ENCODE measurements around the gene CALR.
A peak's percentile ranks its signal among the peaks of the same experiment; 100 is the strongest.

CALR gene

DNA sequence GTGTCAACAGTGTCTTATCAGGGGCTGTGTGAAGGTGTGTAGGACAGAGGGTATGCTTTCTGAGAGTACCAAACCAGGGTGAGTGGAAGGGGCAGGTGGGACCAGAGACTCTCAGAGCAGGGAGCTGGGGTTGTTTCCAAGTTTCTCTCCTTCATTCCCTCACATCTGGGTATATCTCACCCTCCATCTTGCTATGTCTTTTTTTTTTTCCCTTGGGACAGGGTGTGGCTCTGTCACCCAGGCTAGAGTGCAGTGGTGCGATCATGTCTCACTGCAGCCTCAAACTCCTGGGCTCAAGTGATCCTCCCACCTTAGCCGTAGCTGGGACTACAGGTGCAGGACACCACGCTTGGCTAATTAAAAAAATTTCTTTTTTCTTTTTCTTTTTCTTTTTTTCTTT lies 41.6 kb downstream of the CALR start:
- H3K4me2 ChIP-seq (ENCODE audit: low read depth, low read length, poor library complexity, severe bottlenecking): no peak overlapping the region
- H3F3A ChIP-seq (ENCODE audit: insufficient read depth): no peaks in the 10 kb centered on the region
- H3K27ac ChIP-seq (ENCODE audit: low read depth, low read length): no peak overlapping the region
- no peak overlapping the region for H3K4me3 ChIP-seq (ENCODE audit: insufficient read depth, low read length, poor library complexity, severe bottlenecking)
- H3K9ac ChIP-seq (ENCODE audit: low read length): no peak overlapping the region
- H3K79me2 ChIP-seq (ENCODE audit: insufficient read depth, low read length): no peaks in the 10 kb centered on the region
- H2AFZ ChIP-seq (ENCODE audit: low read depth, low read length, severe bottlenecking): no peak overlapping the region
- H3K27me3 ChIP-seq (ENCODE audit: low read length): no peaks in the 10 kb centered on the region
- TF ChIP-seq, protein P1, sequence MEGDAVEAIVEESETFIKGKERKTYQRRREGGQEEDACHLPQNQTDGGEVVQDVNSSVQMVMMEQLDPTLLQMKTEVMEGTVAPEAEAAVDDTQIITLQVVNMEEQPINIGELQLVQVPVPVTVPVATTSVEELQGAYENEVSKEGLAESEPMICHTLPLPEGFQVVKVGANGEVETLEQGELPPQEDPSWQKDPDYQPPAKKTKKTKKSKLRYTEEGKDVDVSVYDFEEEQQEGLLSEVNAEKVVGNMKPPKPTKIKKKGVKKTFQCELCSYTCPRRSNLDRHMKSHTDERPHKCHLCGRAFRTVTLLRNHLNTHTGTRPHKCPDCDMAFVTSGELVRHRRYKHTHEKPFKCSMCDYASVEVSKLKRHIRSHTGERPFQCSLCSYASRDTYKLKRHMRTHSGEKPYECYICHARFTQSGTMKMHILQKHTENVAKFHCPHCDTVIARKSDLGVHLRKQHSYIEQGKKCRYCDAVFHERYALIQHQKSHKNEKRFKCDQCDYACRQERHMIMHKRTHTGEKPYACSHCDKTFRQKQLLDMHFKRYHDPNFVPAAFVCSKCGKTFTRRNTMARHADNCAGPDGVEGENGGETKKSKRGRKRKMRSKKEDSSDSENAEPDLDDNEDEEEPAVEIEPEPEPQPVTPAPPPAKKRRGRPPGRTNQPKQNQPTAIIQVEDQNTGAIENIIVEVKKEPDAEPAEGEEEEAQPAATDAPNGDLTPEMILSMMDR (IDR thresholded peaks at IDR 0.05; ENCODE audit: insufficient read depth, low read length, poor library complexity, severe bottlenecking): no peak
- no peak for TF ChIP-seq EZH2phosphoT487 (conservative IDR thresholded peaks at IDR 0.05; ENCODE audit: low read length)
- no peaks in the 10 kb centered on the region for H3K9me2 ChIP-seq (replicated peaks; ENCODE audit: insufficient read depth, low read length)
- H4K20me1 ChIP-seq (ENCODE audit: low read depth, low read length): no peaks in the 10 kb centered on the region
- no peaks in the 10 kb centered on the region for H3K36me3 ChIP-seq (ENCODE audit: low read length)
- H3K9me3 ChIP-seq (ENCODE audit: insufficient read depth, low read length): no peaks in the 10 kb centered on the region

DNA sequence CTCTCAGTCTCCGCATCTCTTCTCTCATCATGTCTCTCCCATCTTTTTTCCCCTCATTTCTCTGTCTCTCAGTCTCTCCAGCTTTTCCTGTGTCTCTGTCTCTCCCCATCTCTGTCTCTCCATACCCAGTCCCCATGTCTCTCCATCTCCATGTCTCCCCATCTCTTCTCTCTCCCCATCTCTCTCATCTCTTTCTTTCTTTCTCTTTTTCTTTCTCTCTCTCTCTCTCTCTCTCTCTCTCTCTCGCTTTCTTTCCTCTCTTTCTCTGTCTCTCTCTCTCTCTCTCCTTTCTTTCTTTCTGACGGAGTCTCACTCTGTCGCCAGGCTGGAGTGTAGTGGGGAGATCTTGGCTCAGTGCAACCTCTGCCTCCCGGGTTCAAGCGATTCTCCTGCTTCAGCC lies 44.2 kb downstream of the CALR start:
- no peak for TF ChIP-seq EZH2phosphoT487 (conservative IDR thresholded peaks at IDR 0.05; ENCODE audit: low read length)
- TF ChIP-seq, protein P1 (IDR thresholded peaks at IDR 0.05; ENCODE audit: insufficient read depth, low read length, poor library complexity, severe bottlenecking): no peak
- H3K9me2 ChIP-seq (replicated peaks; ENCODE audit: insufficient read depth, low read length): no peaks in the 10 kb centered on the region
- no peak overlapping the region for H3K9ac ChIP-seq (ENCODE audit: low read length)
- H3K27me3 ChIP-seq (ENCODE audit: low read length): no peaks in the 10 kb centered on the region
- no peaks in the 10 kb centered on the region for H3K36me3 ChIP-seq (ENCODE audit: low read length)
- no peak overlapping the region for H3K4me2 ChIP-seq (ENCODE audit: low read depth, low read length, poor library complexity, severe bottlenecking)
- H3K27ac ChIP-seq (ENCODE audit: low read depth, low read length): no peak overlapping the region
- H2AFZ ChIP-seq (ENCODE audit: low read depth, low read length, severe bottlenecking): no peak overlapping the region
- H3F3A ChIP-seq (ENCODE audit: insufficient read depth): no peaks in the 10 kb centered on the region
- H3K9me3 ChIP-seq (ENCODE audit: insufficient read depth, low read length): no peaks in the 10 kb centered on the region
- no peak overlapping the region for H3K4me3 ChIP-seq (ENCODE audit: insufficient read depth, low read length, poor library complexity, severe bottlenecking)
- H3K79me2 ChIP-seq (ENCODE audit: insufficient read depth, low read length): no peaks in the 10 kb centered on the region
- H4K20me1 ChIP-seq (ENCODE audit: low read depth, low read length): no peaks in the 10 kb centered on the region

DNA sequence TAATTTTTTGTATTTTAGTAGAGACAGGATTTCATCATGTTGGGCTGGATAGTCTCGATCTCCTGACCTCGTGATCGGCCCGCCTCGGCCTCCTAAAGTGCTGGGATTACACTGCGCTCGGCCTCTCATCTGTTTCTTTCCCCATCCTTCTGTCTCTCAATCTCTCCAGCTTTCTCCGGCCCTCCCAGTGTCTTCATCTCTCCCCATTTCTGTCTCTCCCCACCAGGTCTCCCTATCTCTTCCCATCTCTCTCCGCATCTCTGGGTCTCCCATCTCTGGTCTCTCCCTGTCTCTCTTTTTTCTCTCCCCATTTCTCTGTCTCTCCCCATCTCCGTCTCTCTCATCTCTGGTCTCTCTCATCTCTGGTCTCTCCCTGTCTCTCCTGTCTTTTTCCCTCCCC lies 44.7 kb downstream of the CALR start:
- Histone ChIP-seq H3K27me3 (ENCODE audit: low read length) (no peaks in the 10 kb centered on the region), H3K36me3 (ENCODE audit: low read length) (no peaks in the 10 kb centered on the region), H3F3A (ENCODE audit: insufficient read depth) (no peaks in the 10 kb centered on the region), H3K4me3 (ENCODE audit: insufficient read depth, low read length, poor library complexity, severe bottlenecking) (no peak overlapping the region), H3K9ac (ENCODE audit: low read length) (no peak overlapping the region), H3K9me3 (ENCODE audit: insufficient read depth, low read length) (no peaks in the 10 kb centered on the region), H4K20me1 (ENCODE audit: low read depth, low read length) (no peaks in the 10 kb centered on the region), H3K79me2 (ENCODE audit: insufficient read depth, low read length) (no peaks in the 10 kb centered on the region), H3K9me2 (replicated peaks; ENCODE audit: insufficient read depth, low read length) (no peaks in the 10 kb centered on the region), H2AFZ (ENCODE audit: low read depth, low read length, severe bottlenecking) (no peak overlapping the region), H3K4me2 (ENCODE audit: low read depth, low read length, poor library complexity, severe bottlenecking) (peak overlapping the region; percentile 36), H3K27ac (ENCODE audit: low read depth, low read length) (no peak overlapping the region)
- TF ChIP-seq EZH2phosphoT487 (conservative IDR thresholded peaks at IDR 0.05; ENCODE audit: low read length): no peak
- TF ChIP-seq, protein P1 (IDR thresholded peaks at IDR 0.05; ENCODE audit: insufficient read depth, low read length, poor library complexity, severe bottlenecking): no peak
